H1 (cell line): Measurements from ENCODE around the gene SLC38A8. TPM values are rescaled to one million over a fixed set of nuclear protein-coding genes. Genes with fewer than 3 reads are reported as not detected.

ENCODE experiments used
- CTCF ChIA-PET: fragments of 300-600 bp; sonication (Branson Sonifier 250); formaldehyde crosslinking; loops from one replicate; lab custom pipeline; 2021; ENCODE audit not compliant: partially characterized antibody; lab: Charles Lee
- POLR2A ChIA-PET: fragments of 300-600 bp; sonication (Branson Sonifier 250); formaldehyde crosslinking; loops from one replicate; lab custom pipeline; 2021; ENCODE audit warnings: inconsistent platforms; ENCODE audit not compliant: partially characterized antibody; lab: Charles Lee
- DNase-seq, 2 experiments: peaks; one replicate each; pipeline versions ENCODE4 v3.0.0 to v3.0.0-alpha.2; 2010 to 2022; ENCODE audit warnings: low spot score in 2 of 2, low read depth in 1 of 2, mixed read lengths in 1 of 2
- FAIRE-seq: peaks from 2 replicates; lab custom pipeline; 2011; peaks lifted over from hg19 to GRCh38; lab: Jason Lieb, UNC
- H2AFZ ChIP-seq: 2 replicates; pipeline ENCODE4 v1.8.1; 2012; ENCODE audit warnings: low read length, inconsistent platforms
- H2AK5ac ChIP-seq: 2 replicates; pipeline ENCODE4 v1.6.1; 2013; ENCODE audit warnings: low read depth, low read length
- H2BK120ac ChIP-seq: replicated peaks from 2 replicates; pipeline ENCODE3; 2013; ENCODE audit warnings: low read depth, low read length, inconsistent platforms
- H2BK12ac ChIP-seq: 2 replicates; pipeline ENCODE4 v1.6.1; 2013; ENCODE audit warnings: low read depth, low read length
- H2BK15ac ChIP-seq: 2 replicates; pipeline ENCODE4 v1.6.1; 2013; ENCODE audit warnings: low read length
- H2BK20ac ChIP-seq: 2 replicates; pipeline ENCODE4 v1.6.1; 2013; ENCODE audit warnings: low read length
- H2BK5ac ChIP-seq: 2 replicates; pipeline ENCODE4 v1.6.1; 2013; ENCODE audit warnings: low read depth, low read length
- H3K14ac ChIP-seq: 2 replicates; pipeline ENCODE4 v1.6.1; 2013; ENCODE audit warnings: inconsistent platforms; ENCODE audit not compliant: insufficient read length
- H3K18ac ChIP-seq: 2 replicates; pipeline ENCODE4 v1.6.1; 2013; ENCODE audit warnings: low read length; ENCODE audit errors: extremely low read depth
- H3K23ac ChIP-seq: 2 replicates; pipeline ENCODE4 v1.6.1; 2013; ENCODE audit warnings: inconsistent platforms; ENCODE audit not compliant: insufficient read length
- H3K23me2 ChIP-seq: 2 replicates; pipeline ENCODE4 v1.6.1; 2013; ENCODE audit warnings: low read depth, low read length
- H3K27ac ChIP-seq: 2 replicates; pipeline ENCODE4 v1.6.1; 2011; ENCODE audit warnings: low read depth, low read length, inconsistent platforms
- H3K27me3 ChIP-seq, 4 experiments: replicated peaks in 1 of 4; 1 replicate in 1 of 4; 2 replicates in 3 of 4; pipeline versions ENCODE4 v1.6.1 to v1.8.1; 2011 to 2013; ENCODE audit warnings: low read length in 3 of 4, mild to moderate bottlenecking in 3 of 4, inconsistent platforms in 2 of 4, mixed read lengths in 2 of 4, moderate library complexity in 1 of 4; ENCODE audit not compliant: control insufficient read depth in 3 of 4, insufficient read depth in 3 of 4; ENCODE audit errors: extremely low read depth in 1 of 4
- H3K36me3 ChIP-seq, 4 experiments: 2 replicates each; pipeline versions ENCODE4 v1.6.1 to v1.8.1; 2011 to 2013; ENCODE audit warnings: mild to moderate bottlenecking in 4 of 4, low read length in 3 of 4, moderate library complexity in 2 of 4, control low read depth in 1 of 4, inconsistent platforms in 1 of 4; ENCODE audit not compliant: insufficient read depth in 4 of 4, control insufficient read depth in 2 of 4
- H3K4ac ChIP-seq: replicated peaks from 2 replicates; pipeline ENCODE3; 2013; ENCODE audit warnings: low read length, low read depth, mixed read lengths, inconsistent platforms; ENCODE audit not compliant: insufficient read length
- H3K4me1 ChIP-seq, 4 experiments: replicated peaks in 1 of 4; 1 replicate in 1 of 4; 2 replicates in 3 of 4; pipeline versions ENCODE4 v1.6.1 to v1.8.1; 2011 to 2013; ENCODE audit warnings: low read length in 3 of 4, inconsistent platforms in 2 of 4, mixed read lengths in 1 of 4; ENCODE audit not compliant: insufficient read depth in 4 of 4, control insufficient read depth in 3 of 4
- H3K4me2 ChIP-seq, 2 experiments: 2 replicates each; pipeline versions ENCODE4 v1.6.1 to v1.8.1; 2011 to 2013; ENCODE audit warnings: low read depth in 2 of 2, low read length in 2 of 2, control low read depth in 1 of 2, inconsistent platforms in 1 of 2, mild to moderate bottlenecking in 1 of 2; ENCODE audit not compliant: insufficient read depth in 1 of 2
- H3K4me3 ChIP-seq, 4 experiments: fragments of 200-600, 300-600 bp in 1 of 4; sonication (generic), shearing (Covaris generic), sonication (Bioruptor Twin) in 1 of 4; 2 replicates each; pipeline versions ENCODE4 v1.5.1 to v1.8.1; 2011 to 2016; ENCODE audit warnings: low read length in 4 of 4, low read depth in 3 of 4, control low read depth in 2 of 4, inconsistent platforms in 2 of 4, mild to moderate bottlenecking in 2 of 4, mixed read lengths in 1 of 4, moderate library complexity in 1 of 4; ENCODE audit not compliant: insufficient read depth in 2 of 4; ENCODE audit errors: extremely low read depth in 1 of 4
- H3K56ac ChIP-seq: replicated peaks from 2 replicates; pipeline ENCODE3; 2013; ENCODE audit warnings: low read depth, mild to moderate bottlenecking, mixed read lengths, low read length, inconsistent platforms; ENCODE audit not compliant: insufficient read length
- H3K79me1 ChIP-seq: 2 replicates; pipeline ENCODE4 v1.6.1; 2013; ENCODE audit warnings: low read depth, low read length, control low read depth
- H3K79me2 ChIP-seq, 2 experiments: 2 replicates each; pipeline versions ENCODE4 v1.6.1 to v1.8.1; 2012 to 2013; ENCODE audit warnings: low read length in 2 of 2, mild to moderate bottlenecking in 2 of 2, inconsistent platforms in 1 of 2; ENCODE audit not compliant: insufficient read depth in 2 of 2, control insufficient read depth in 1 of 2
- H3K9ac ChIP-seq, 4 experiments: replicated peaks in 1 of 4; 1 replicate in 1 of 4; 2 replicates in 3 of 4; pipeline versions ENCODE4 v1.6.1 to v1.8.1; 2011 to 2013; ENCODE audit warnings: low read depth in 3 of 4, low read length in 3 of 4, control low read depth in 2 of 4, mild to moderate bottlenecking in 2 of 4, moderate library complexity in 2 of 4, inconsistent platforms in 1 of 4; ENCODE audit errors: extremely low read depth in 1 of 4
- H3K9me3 ChIP-seq, 2 experiments: 2 replicates each; pipeline versions ENCODE4 v1.6.1 to v1.8.1; 2012 to 2013; ENCODE audit warnings: mild to moderate bottlenecking in 2 of 2, moderate library complexity in 2 of 2, control low read depth in 1 of 2, inconsistent platforms in 1 of 2, low read depth in 1 of 2, low read length in 1 of 2, mixed read lengths in 1 of 2; ENCODE audit not compliant: insufficient read depth in 2 of 2
- H4K20me1 ChIP-seq, 2 experiments: replicated peaks in 1 of 2; 2 replicates each; pipeline versions ENCODE3 to v1.8.1; 2011 to 2013; ENCODE audit warnings: inconsistent platforms in 2 of 2, low read length in 2 of 2, mild to moderate bottlenecking in 1 of 2; ENCODE audit not compliant: insufficient read depth in 2 of 2, control insufficient read depth in 1 of 2
- H4K5ac ChIP-seq: 2 replicates; pipeline ENCODE4 v1.6.1; 2013; ENCODE audit warnings: low read length, low read depth, mixed read lengths, inconsistent platforms; ENCODE audit not compliant: insufficient read length
- H4K8ac ChIP-seq: 2 replicates; pipeline ENCODE4 v1.8.0; 2013; ENCODE audit warnings: mild to moderate bottlenecking, moderate library complexity, low read length, inconsistent platforms; ENCODE audit not compliant: insufficient read depth; ENCODE audit errors: extremely low read depth
- H4K91ac ChIP-seq: replicated peaks from 2 replicates; pipeline ENCODE3; 2013; ENCODE audit warnings: low read length, mixed read lengths, inconsistent platforms; ENCODE audit not compliant: insufficient read length
- BCL11A ChIP-seq, 2 experiments: IDR thresholded peaks; one replicate each; pipeline ENCODE4 v1.6.1; 2011; ENCODE audit warnings: low read depth in 2 of 2, low read length in 2 of 2, mild to moderate bottlenecking in 2 of 2
- CHD2 ChIP-seq: IDR thresholded peaks from 2 replicates; pipeline ENCODE4 v1.6.1; 2012; ENCODE audit warnings: low read length, improper control_type of control experiment
- CREB1 ChIP-seq: IDR thresholded peaks from 2 replicates; pipeline ENCODE4 v1.6.1; 2012; ENCODE audit warnings: inconsistent platforms
- CTCF ChIP-seq, 3 experiments: IDR thresholded peaks; 1 replicate in 2 of 3; 2 replicates in 1 of 3; pipeline versions ENCODE4 v1.5.1 to v1.6.1; 2011; ENCODE audit warnings: low read length in 3 of 3, mild to moderate bottlenecking in 3 of 3, inconsistent platforms in 2 of 3, low read depth in 1 of 3, moderate library complexity in 1 of 3; ENCODE audit not compliant: insufficient read depth in 1 of 3; ENCODE audit errors: control extremely low read depth in 1 of 3
- E2F6 ChIP-seq: IDR thresholded peaks from 2 replicates; pipeline ENCODE4 v1.6.1; 2012; ENCODE audit warnings: inconsistent platforms
- HDAC6 ChIP-seq: IDR thresholded peaks from one replicate; pipeline ENCODE4 v1.7.1; 2012; ENCODE audit warnings: low read depth, mild to moderate bottlenecking, inconsistent platforms, low read length, moderate library complexity
- JUND ChIP-seq: IDR thresholded peaks from 2 replicates; pipeline ENCODE4 v1.6.1; 2011; ENCODE audit warnings: mild to moderate bottlenecking, improper control_type of control experiment, low read length
- RBBP5 ChIP-seq: IDR thresholded peaks from 2 replicates; pipeline ENCODE4 v1.7.1; 2012; ENCODE audit warnings: low read depth, mild to moderate bottlenecking, inconsistent platforms, low read length, moderate library complexity, borderline replicate concordance
- SIN3A ChIP-seq, 2 experiments: IDR thresholded peaks in 1 of 2; conservative IDR thresholded peaks in 1 of 2; 2 replicates each; pipeline ENCODE4 v1.6.1; 2011 to 2012; ENCODE audit warnings: low read length in 2 of 2, improper control_type of control experiment in 1 of 2, low read depth in 1 of 2, mild to moderate bottlenecking in 1 of 2
- SUZ12 ChIP-seq: fragments of 200-600 bp; sonication (generic); IDR thresholded peaks from 2 replicates; pipeline ENCODE4 v1.6.1; 2012; ENCODE audit warnings: mild to moderate bottlenecking, inconsistent platforms, low read length, moderate library complexity, mixed read lengths
- WGBS, 2 experiments: shearing (Covaris generic) in 1 of 2; methylation state at CpG; one replicate each; pipeline versions ENCODE4 v1.1.6 to v1.1.7; 2013 to 2015; ENCODE audit warnings: low lambda C conversion rate in 2 of 2, mixed read lengths in 2 of 2, inconsistent platforms in 1 of 2, low coverage in 1 of 2, missing lambda C conversion rate in 1 of 2; ENCODE audit not compliant: insufficient replicate concordance in 2 of 2, insufficient coverage in 1 of 2, insufficient read length in 1 of 2; ENCODE audit errors: extremely low coverage in 1 of 2, missing lambda C conversion rate in 1 of 2; 5-methylcytosine and 5-hydroxymethylcytosine counted together
- polyA plus RNA-seq, 7 experiments: library from polyadenylated mRNA; depleted of rRNA in 3 of 7; stranded (reverse) in 5 of 7; unstranded in 2 of 7; fragments of >200 nt in 5 of 7; fragments of 200-250 nt in 2 of 7; gene quantifications; 1 replicate in 5 of 7; 2 replicates in 1 of 7; 4 replicates in 1 of 7; pipeline versions ENCODE4 v1.2.1 to v1.2.3, GENCODE V29; 2011 to 2013; ENCODE audit warnings: missing spikeins in 2 of 7, mixed read lengths in 2 of 7
- total RNA-seq: library from RNA; stranded (reverse); fragmentation: NEBNext Ultra II Directional; extraction: Animal tissue kit (Norgen Biotek cat#: 25700); gene quantifications from 2 replicates; pipeline ENCODE4 v1.2.1, GENCODE V29; 2021

Gene SLC38A8
- total and polyA plus RNA-seq, 2 of the 8 experiments (the other 6 are each of a cell fraction or from before 2014, with no cell fraction given) = 0.08 TPM; not detected in 1

GRCh38 chr16:84049403-84050060 lies 6.9 kb upstream of the SLC38A8 start:
- H3K36me3 ChIP-seq = peaks cover 0 to 14% (median 6%) of the 10 kb centered on the region in 4 experiments; a peak in 3 of 8 replicates
- peak overlapping the region; percentile 15; the same call in 1 of the 2 replicates for H4K8ac ChIP-seq
- peaks cover 2% of the 10 kb centered on the region; the same call in 1 of the 2 replicates for H3K79me1 ChIP-seq
- 78% methylated on average over 13 of the region's 13 CpGs; no CpG with 5 or more reads in 1 of the 2 experiments for WGBS, 2 experiments
- H3K23ac ChIP-seq = no peak overlapping the region
- H2AFZ ChIP-seq = no peak overlapping the region
- H2BK12ac ChIP-seq = no peak overlapping the region
- no peak overlapping the region for H2AK5ac ChIP-seq
- no peaks in the 10 kb centered on the region for H3K79me2 ChIP-seq
- no peaks in the 10 kb centered on the region for H3K4me1 ChIP-seq
- ChIA-PET POLR2A (no interaction called here), CTCF (interaction anchor here (1.1 to 12.8 kb wide), 5 partner anchors 12 to 123 kb away, joined by 5 to 267 read pairs (median 10); partner anchors contain the start of gene OSGIN1)
- H2BK5ac ChIP-seq = no peak overlapping the region
- no peak overlapping the region for H3K27ac ChIP-seq
- H3K27me3 ChIP-seq = no peaks in the 10 kb centered on the region
- H4K20me1 ChIP-seq = peaks cover 0 to 3% of the 10 kb centered on the region in 2 experiments
- H3K9me3 ChIP-seq = no peaks in the 10 kb centered on the region
- no peak overlapping the region for H3K9ac ChIP-seq
- no peak overlapping the region for H4K91ac ChIP-seq
- H3K23me2 ChIP-seq = no peaks in the 10 kb centered on the region
- H3K18ac ChIP-seq = no peak overlapping the region
- no peak overlapping the region for H2BK15ac ChIP-seq
- H3K14ac ChIP-seq = no peak overlapping the region
- no peak overlapping the region for H3K4me3 ChIP-seq
- no peak overlapping the region for H3K56ac ChIP-seq
- no peak overlapping the region for H4K5ac ChIP-seq
- no peak overlapping the region for H3K4me2 ChIP-seq
- DNase-seq (no peak), FAIRE-seq (no peak)
- no peak overlapping the region for H2BK20ac ChIP-seq
- H3K4ac ChIP-seq = no peak overlapping the region
- H2BK120ac ChIP-seq = no peak overlapping the region
- TF ChIP-seq CHD2 (no peak), CREB1 (no peak), BCL11A (IDR thresholded peaks at IDR 0.05; ENCODE audit: low read depth in 2 of 2, low read length in 2 of 2) (no peak), JUND (no peak), RBBP5 (no peak), SUZ12 (no peak), CTCF (IDR thresholded peaks at IDR 0.05; ENCODE audit: control extremely low read depth in 1 of 3, insufficient read depth in 1 of 3, low read depth in 1 of 3, low read length in 3 of 3) (no peak), SIN3A (conservative IDR thresholded peaks at IDR 0.05 in 1 of 2, IDR thresholded peaks at IDR 0.05 in 1 of 2; ENCODE audit: low read depth in 1 of 2, low read length in 2 of 2) (no peak), E2F6 (no peak), HDAC6 (no peak)
